H9 (cell line): ENCODE data around the gene MRPL34. TPM values are rescaled to one million over a fixed set of nuclear protein-coding genes. Genes with fewer than 3 reads are reported as not detected.

Source experiments
- DNase-seq: peaks from one replicate; pipeline ENCODE4 v3.0.0-alpha.2; 2017
- H2AFZ ChIP-seq: one replicate; pipeline ENCODE4 v1.6.1; 2013; ENCODE audit warnings: mild to moderate bottlenecking, low read length, control low read depth, moderate library complexity
- H2AK5ac ChIP-seq: 2 replicates; pipeline ENCODE4 v1.6.1; 2013; ENCODE audit warnings: low read length, control low read depth, mixed read lengths; ENCODE audit not compliant: insufficient read length
- H2BK120ac ChIP-seq: one replicate; pipeline ENCODE4 v1.6.1; 2013; ENCODE audit warnings: low read depth, mild to moderate bottlenecking, low read length, control low read depth, inconsistent platforms; ENCODE audit not compliant: poor library complexity, severe bottlenecking
- H2BK12ac ChIP-seq: 2 replicates; pipeline ENCODE4 v1.6.1; 2013; ENCODE audit warnings: low read length, control low read depth, mixed read lengths, low read depth; ENCODE audit not compliant: insufficient read length
- H2BK15ac ChIP-seq: 2 replicates; pipeline ENCODE4 v1.6.1; 2013; ENCODE audit warnings: low read depth, low read length, control low read depth
- H2BK20ac ChIP-seq: one replicate; pipeline ENCODE4 v1.6.1; 2013; ENCODE audit warnings: low read depth, mild to moderate bottlenecking, low read length, control low read depth, inconsistent platforms; ENCODE audit not compliant: poor library complexity, severe bottlenecking
- H2BK5ac ChIP-seq: 2 replicates; pipeline ENCODE4 v1.6.1; 2013; ENCODE audit warnings: low read length, control low read depth, mixed read lengths; ENCODE audit not compliant: insufficient read length
- H3K14ac ChIP-seq: 2 replicates; pipeline ENCODE4 v1.6.1; 2013; ENCODE audit warnings: low read length, control low read depth; ENCODE audit not compliant: insufficient read depth
- H3K18ac ChIP-seq: 2 replicates; pipeline ENCODE4 v1.6.1; 2013; ENCODE audit warnings: low read depth, mild to moderate bottlenecking, mixed read lengths, low read length, control low read depth; ENCODE audit not compliant: insufficient read length
- H3K23ac ChIP-seq: 2 replicates; pipeline ENCODE4 v1.6.1; 2013; ENCODE audit warnings: low read length, control low read depth, mixed read lengths, low read depth; ENCODE audit not compliant: insufficient read length
- H3K23me2 ChIP-seq: 2 replicates; pipeline ENCODE4 v1.6.1; 2013; ENCODE audit warnings: low read depth, mild to moderate bottlenecking, mixed read lengths, low read length, control low read depth; ENCODE audit not compliant: insufficient read length, poor library complexity, severe bottlenecking
- H3K27ac ChIP-seq: 2 replicates; pipeline ENCODE4 v1.5.1; 2013; ENCODE audit warnings: low read length, control low read depth, mixed read lengths, low read depth; ENCODE audit not compliant: insufficient read length
- H3K27me3 ChIP-seq: 2 replicates; pipeline ENCODE4 v1.6.1; 2013; ENCODE audit warnings: low read length, control low read depth, inconsistent platforms; ENCODE audit not compliant: insufficient read depth
- H3K4ac ChIP-seq: 2 replicates; pipeline ENCODE4 v1.6.1; 2013; ENCODE audit warnings: low read depth, mild to moderate bottlenecking, control low read depth, inconsistent platforms, low read length, moderate library complexity
- H3K4me1 ChIP-seq: 2 replicates; pipeline ENCODE4 v1.6.1; 2013; ENCODE audit warnings: low read length, control low read depth, inconsistent platforms; ENCODE audit not compliant: insufficient read depth
- H3K4me2 ChIP-seq: 2 replicates; pipeline ENCODE4 v1.6.1; 2013; ENCODE audit warnings: low read length, control low read depth, mixed read lengths; ENCODE audit not compliant: insufficient read length, insufficient read depth
- H3K56ac ChIP-seq: 2 replicates; pipeline ENCODE4 v1.6.1; 2013; ENCODE audit warnings: low read depth, mild to moderate bottlenecking, mixed read lengths, low read length, control low read depth; ENCODE audit not compliant: insufficient read length
- H3K79me1 ChIP-seq: 2 replicates; pipeline ENCODE4 v1.6.1; 2013; ENCODE audit warnings: low read depth, mild to moderate bottlenecking, moderate library complexity, low read length, control low read depth, inconsistent platforms; ENCODE audit not compliant: insufficient read depth, poor library complexity, severe bottlenecking
- H3K79me2 ChIP-seq: 2 replicates; pipeline ENCODE4 v1.6.1; 2013; ENCODE audit warnings: low read length, control low read depth, inconsistent platforms; ENCODE audit not compliant: insufficient read depth
- H3K9ac ChIP-seq: 2 replicates; pipeline ENCODE4 v1.6.1; 2013; ENCODE audit warnings: low read length, control low read depth, mixed read lengths; ENCODE audit not compliant: insufficient read length; ENCODE audit errors: extremely low read depth
- H3K9me3 ChIP-seq: one replicate; pipeline ENCODE4 v1.6.1; 2013; ENCODE audit warnings: low read depth, low read length, inconsistent platforms; ENCODE audit not compliant: control insufficient read depth
- H3T11ph ChIP-seq: one replicate; pipeline ENCODE4 v1.6.1; 2013; ENCODE audit warnings: mild to moderate bottlenecking, low read length, control low read depth, inconsistent platforms
- H4K20me1 ChIP-seq: one replicate; pipeline ENCODE4 v1.6.1; 2013; ENCODE audit not compliant: control insufficient read depth, insufficient read length, insufficient read depth
- H4K5ac ChIP-seq: 2 replicates; pipeline ENCODE4 v1.6.1; 2013; ENCODE audit warnings: low read depth, mild to moderate bottlenecking, mixed read lengths, low read length, control low read depth; ENCODE audit not compliant: insufficient read length
- H4K8ac ChIP-seq: replicated peaks from 2 replicates; pipeline ENCODE4 v1.6.1; 2013; ENCODE audit warnings: low read length, control low read depth, mixed read lengths, low read depth; ENCODE audit not compliant: insufficient read length
- H4K91ac ChIP-seq: 2 replicates; pipeline ENCODE4 v1.6.1; 2013; ENCODE audit warnings: low read depth, mild to moderate bottlenecking, moderate library complexity, mixed read lengths, low read length, control low read depth; ENCODE audit not compliant: insufficient read length
- H3K27ac Mint-ChIP-seq, 3 experiments: 2 replicates in 2 of 3; 3 replicates in 1 of 3; pipeline ENCODE4 v1.8.0; 2020 to 2021; ENCODE audit warnings: mixed read lengths in 3 of 3, mild to moderate bottlenecking in 1 of 3, moderate library complexity in 1 of 3
- H3K27me3 Mint-ChIP-seq: 2 replicates; pipeline ENCODE4 v1.8.0; 2021; ENCODE audit warnings: low read depth, mild to moderate bottlenecking, moderate library complexity, mixed read lengths
- H3K36me3 Mint-ChIP-seq, 3 experiments: 2 replicates in 2 of 3; 3 replicates in 1 of 3; pipeline ENCODE4 v1.8.0; 2020 to 2021; ENCODE audit warnings: low read depth in 3 of 3, mixed read lengths in 3 of 3; ENCODE audit not compliant: insufficient read depth in 1 of 3
- H3K4me1 Mint-ChIP-seq, 2 experiments: 2 replicates each; pipeline ENCODE4 v1.8.0; 2020; ENCODE audit warnings: mixed read lengths in 2 of 2
- H3K4me3 Mint-ChIP-seq, 2 experiments: 2 replicates in 1 of 2; 3 replicates in 1 of 2; pipeline ENCODE4 v1.8.0; 2020 to 2021; ENCODE audit warnings: mild to moderate bottlenecking in 2 of 2, mixed read lengths in 2 of 2, moderate library complexity in 1 of 2
- H3K9me3 Mint-ChIP-seq, 2 experiments: 2 replicates in 1 of 2; 3 replicates in 1 of 2; pipeline ENCODE4 v1.8.0; 2020; ENCODE audit warnings: mild to moderate bottlenecking in 2 of 2, mixed read lengths in 2 of 2, moderate library complexity in 1 of 2
- CTCF ChIP-seq: fragments of 200-600 bp; sonication (generic); conservative IDR thresholded peaks from 3 replicates; pipeline ENCODE4 v1.8.0; 2021; ENCODE audit warnings: antibody characterized with exemption, mild to moderate bottlenecking
- WGBS: extraction: QIAGEN DNeasy Blood & Tissue Kit; methylation state at CpG from one replicate; pipeline ENCODE4 v1.1.7; 2013; ENCODE audit warnings: missing lambda C conversion rate, low lambda C conversion rate, mixed read lengths; ENCODE audit not compliant: insufficient read length; ENCODE audit errors: extremely low coverage; 5-methylcytosine and 5-hydroxymethylcytosine counted together
- total RNA-seq: library from RNA; stranded (reverse); gene quantifications from 2 replicates; pipeline ENCODE4 v1.2.1, GENCODE V29; 2021

MRPL34 gene
- total RNA-seq, 1 experiment from 2014 or later = 84.6 TPM

GRCh38 chr19:17348700-17349099 lies 43.0 kb downstream of the MRPL34 start:
- Histone ChIP-seq H3K23me2 (no peaks in the 10 kb centered on the region), H2AK5ac (no peak overlapping the region), H3K9ac (no peak overlapping the region), H3K27me3 (no peaks in the 10 kb centered on the region), H3K18ac (peak overlapping the region; percentile 81), H4K91ac (no peak overlapping the region), H3K4me1 (no peaks in the 10 kb centered on the region), H3K9me3 (no peaks in the 10 kb centered on the region), H2BK5ac (no peak overlapping the region), H4K5ac (no peak overlapping the region), H3K27ac (no peak overlapping the region), H2BK15ac (no peak overlapping the region), H2BK12ac (no peak overlapping the region), H2BK120ac (no peak overlapping the region), H3K79me1 (no peaks in the 10 kb centered on the region), H3K4ac (no peak overlapping the region), H2AFZ (no peak overlapping the region), H4K20me1 (no peaks in the 10 kb centered on the region), H2BK20ac (no peak overlapping the region), H3K79me2 (no peaks in the 10 kb centered on the region), H3K56ac (no peak overlapping the region), H3T11ph (no peak overlapping the region), H3K14ac (no peak overlapping the region), H3K4me2 (no peak overlapping the region), H4K8ac (no peak overlapping the region), H3K23ac (no peak overlapping the region)
- Mint-ChIP-seq H3K4me3 (peak overlapping the region in 1 of 2 experiments; percentile 58; a peak in 1 of 5 replicates), H3K27ac (peak overlapping the region in 1 of 3 experiments; percentile 68; a peak in 2 of 7 replicates), H3K9me3 (no peaks in the 10 kb centered on the region; a peak in 2 of 5 replicates), H3K4me1 (peaks cover 19 to 26% of the 10 kb centered on the region in 2 experiments), H3K27me3 (peaks cover 4% of the 10 kb centered on the region), H3K36me3 (peaks cover 0 to 7% (median 0%) of the 10 kb centered on the region in 3 experiments; a peak in 2 of 7 replicates)
- no CpG with 5 or more reads among the region's 12 CpGs for WGBS
- no peak for TF ChIP-seq CTCF
- DNase-seq = peak; percentile 86
